ENCODE measurements around the gene RALGPS2. TPM values are rescaled to one million over a fixed set of nuclear protein-coding genes. Genes with fewer than 3 reads are reported as not detected.
"Not testable (repeated sequence)": the region's sequence is repeated elsewhere in the genome, so short reads cannot be mapped to it uniquely, and the experiment has no call there.

Gene RALGPS2
- total RNA-seq, 1 experiment from 2014 or later = 16.5 TPM

DNA sequence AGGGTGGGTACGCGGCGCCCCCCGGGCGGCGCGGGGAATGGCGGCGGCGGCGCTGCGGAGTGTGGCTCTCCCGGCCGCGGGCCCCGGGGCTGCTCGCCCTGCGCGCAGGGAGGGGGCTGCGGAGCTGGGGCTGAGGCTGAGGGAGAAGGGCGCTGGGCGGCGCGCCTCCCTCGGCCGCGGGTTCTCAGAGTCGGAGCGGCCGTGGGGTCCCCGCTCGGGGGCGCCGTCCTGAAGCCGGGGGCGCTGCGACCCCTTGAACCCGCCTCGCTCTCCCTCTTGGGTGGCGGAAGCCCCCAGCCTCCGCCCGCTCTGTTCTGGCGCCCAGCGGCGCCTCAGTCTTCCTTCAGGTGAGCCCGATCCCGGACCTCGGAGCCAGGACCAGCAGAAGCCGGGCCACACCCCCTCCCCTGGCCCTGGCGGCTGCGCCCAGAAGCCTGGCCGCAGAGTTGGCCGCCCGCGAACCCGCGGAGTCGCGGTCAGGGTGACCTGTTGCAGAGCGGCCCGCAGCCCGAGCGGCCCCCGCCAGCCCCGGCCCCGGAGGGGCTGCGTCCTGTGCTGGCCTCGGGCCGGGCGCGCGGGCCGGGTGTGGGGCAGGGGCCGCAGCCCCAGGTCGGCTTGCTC is 532 bp downstream of the RALGPS2 start:
- DNase-seq (ENCODE audit: low spot score) = peak; percentile 35

- peak; percentile 86 for DNase-seq (ENCODE audit: low spot score)
These were observed 1.1 kb downstream of the RALGPS2 start for GRCh38 chr1:178726087-178726517.

DNA sequence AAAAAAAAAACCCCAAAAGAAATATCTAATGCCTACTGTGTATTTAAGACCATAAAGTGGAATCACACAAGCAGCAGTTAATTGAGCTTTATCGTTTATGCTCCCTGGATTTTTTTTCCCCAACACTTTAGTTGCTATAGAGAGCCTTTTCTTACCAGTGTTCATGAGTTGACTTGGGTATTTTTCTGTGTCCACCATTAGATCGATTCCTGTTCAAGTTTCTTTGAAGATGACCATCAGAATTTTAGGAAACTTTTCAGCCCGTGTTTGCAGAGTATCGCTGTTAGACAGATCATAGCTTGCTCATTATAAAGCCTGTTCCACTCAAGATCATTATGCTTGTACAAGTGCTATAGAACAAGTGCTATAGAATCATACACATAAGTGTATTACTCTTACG is 1.5 kb downstream of the RALGPS2 start:
- no peak for DNase-seq (ENCODE audit: low spot score)

DNA sequence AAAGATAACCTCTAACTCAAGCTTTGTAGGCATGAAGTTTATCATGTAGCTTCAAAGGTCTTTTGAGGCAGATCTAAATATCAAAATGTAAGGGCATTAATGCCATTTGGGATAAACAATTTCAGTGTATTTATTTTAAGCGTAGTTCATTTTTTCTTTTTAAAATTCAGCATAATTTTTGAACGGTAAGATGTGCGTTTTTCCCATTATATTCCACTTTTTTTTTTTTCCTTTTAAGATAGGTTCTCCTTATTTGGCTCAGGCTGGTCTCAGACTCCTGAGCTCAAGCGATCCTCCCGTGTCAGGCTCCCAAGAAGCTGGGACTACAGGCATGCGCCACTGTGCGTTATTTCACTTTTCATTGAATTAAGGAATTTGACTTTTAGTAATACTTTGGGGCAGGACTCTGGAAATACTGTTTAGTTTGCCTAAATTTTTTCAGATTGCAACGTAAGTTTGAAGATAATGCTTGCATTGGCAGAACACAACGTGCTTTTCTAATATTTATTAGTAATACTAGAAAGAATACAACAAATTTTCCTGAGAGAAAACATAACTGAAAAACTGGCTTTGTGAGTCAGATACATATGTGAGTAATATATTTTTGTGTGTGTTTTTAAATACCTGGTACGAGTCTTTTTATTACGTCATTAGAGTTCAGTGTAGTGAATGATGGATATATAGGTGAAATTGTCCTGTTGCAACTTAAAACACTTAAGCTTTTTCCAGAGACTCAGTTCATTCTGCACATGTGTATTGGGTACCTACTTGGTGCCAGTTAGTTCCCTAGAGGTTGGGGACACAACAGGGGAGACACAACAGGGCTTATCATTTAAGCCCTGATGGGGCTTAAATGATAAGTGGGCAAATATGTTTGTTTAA is 2.2 kb downstream of the RALGPS2 start:
- DNase-seq (ENCODE audit: low spot score) = no peak

DNA sequence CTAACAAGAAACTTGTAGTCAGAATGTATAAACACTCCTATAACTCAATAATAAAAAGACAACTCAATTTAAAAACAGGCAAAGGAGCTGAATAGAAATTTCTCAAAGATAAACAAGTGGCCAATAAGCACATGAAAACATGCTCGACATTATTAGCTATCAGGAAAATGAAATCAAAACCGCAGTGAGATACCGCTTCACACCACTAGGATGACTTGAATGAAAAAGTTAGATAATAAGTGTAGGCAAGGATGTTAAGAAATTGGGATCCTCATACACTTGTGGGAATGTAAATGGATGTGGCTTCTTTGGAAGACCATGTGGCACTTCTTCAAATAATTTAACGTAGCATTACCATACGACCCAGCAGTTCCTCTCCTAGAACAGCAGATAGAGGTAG is 8.9 kb downstream of the RALGPS2 start:
- DNase-seq (ENCODE audit: low spot score) = no peak

GRCh38 chr1:178738780-178739179 is 13.7 kb downstream of the RALGPS2 start:
- DNase-seq (ENCODE audit: low spot score) = no peak

DNA sequence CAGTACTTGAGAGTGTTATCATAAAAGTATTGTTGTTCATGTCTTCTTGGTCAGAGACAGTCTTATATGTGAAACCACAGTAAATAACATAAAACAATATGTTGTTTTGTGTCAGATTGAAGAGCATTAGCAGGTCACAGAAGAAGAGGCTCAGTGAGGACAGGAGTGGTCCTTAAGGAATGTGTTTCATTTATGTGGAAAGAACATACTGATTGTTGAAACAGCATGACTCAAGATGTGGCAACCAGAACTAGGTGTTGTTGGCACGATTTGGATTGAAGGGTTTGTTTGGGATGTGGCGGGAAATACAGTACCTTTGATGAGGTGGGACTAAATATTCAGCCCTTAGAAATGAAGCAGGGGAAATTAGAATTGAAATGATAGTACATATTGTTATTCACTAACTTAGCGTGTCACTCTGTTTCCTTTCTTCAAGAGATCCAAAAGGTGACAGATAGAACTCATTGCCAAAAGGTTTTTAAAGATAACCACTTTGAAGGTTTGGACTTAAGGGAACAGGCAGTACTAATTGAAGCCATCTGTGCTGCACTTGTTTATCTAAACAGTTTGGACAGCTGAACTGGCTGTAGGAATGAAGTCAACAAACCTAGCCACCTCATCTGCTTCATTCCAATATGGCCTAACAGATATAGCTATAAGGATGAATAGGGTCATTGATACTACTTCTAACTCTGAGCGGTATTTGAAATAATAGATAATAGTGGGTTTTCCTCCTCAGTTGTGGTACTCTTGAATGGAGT is 14.4 kb downstream of the RALGPS2 start:
- DNase-seq (ENCODE audit: low spot score) = no peak

DNA sequence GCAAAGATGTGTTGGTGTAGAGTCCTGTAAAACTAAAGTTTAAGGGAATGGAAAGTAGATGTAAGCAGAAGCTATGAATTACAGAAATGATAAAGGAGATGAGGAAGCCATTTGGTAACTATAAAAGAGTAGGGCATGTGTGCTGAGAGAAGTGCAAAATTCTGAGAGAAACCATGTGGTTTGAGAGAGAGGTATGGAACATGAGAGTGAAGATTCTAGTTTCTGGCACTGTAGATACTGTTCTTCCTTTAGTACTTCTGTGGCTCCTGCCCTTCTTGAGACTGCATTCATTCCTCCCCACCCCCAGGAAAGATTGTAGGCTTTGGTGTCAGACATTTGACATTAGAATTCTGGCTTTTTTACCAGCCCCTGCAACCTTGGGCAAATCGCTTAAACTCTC is 15.4 kb downstream of the RALGPS2 start:
- DNase-seq (ENCODE audit: low spot score) = no peak

- no peak for DNase-seq (ENCODE audit: low spot score)
These were observed 15.9 kb downstream of the RALGPS2 start for GRCh38 chr1:178740924-178741323.

- DNase-seq (ENCODE audit: low spot score) = no peak
These were observed 18.8 kb downstream of the RALGPS2 start for GRCh38 chr1:178743801-178744200.

DNA sequence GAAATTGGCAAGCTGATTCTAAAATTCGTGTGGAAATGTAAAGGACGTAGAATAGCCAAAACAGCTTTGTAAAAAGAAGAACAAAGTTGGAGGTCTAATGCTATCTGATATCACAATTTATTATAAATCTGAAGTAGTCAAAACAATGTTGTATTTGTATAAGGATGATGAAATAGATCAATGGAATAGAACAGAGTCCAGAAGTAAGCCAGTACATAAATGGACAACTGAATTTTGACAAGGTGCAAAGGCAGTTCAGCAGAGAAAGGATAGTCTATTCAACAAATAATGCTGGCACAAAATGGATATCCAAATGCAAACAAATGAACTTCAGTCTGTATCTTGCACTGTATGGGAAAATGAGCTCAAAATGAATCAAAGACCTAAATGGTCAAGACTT is 20.2 kb downstream of the RALGPS2 start:
- no peak for DNase-seq (ENCODE audit: low spot score)

DNA sequence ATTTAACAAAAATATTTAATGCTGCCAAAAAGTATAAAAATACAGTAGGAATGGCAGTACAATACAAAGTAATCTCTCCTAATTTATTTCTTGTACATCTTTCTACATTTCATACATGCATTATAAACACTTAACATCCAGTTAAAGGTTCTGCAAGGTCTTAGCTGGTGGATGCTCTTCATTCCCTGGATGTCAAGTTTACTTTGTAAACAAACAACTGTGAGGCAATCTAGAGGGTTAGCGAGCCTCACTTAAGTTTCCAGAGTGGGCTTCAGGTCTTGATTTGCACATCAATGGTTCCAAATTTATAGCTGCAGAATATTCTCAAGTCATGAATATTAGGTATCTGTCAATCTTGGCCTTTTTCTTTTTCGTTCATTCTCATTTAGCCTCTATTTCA is 21.3 kb downstream of the RALGPS2 start:
- DNase-seq (ENCODE audit: low spot score) = no peak

GRCh38 chr1:178747361-178747760 is 22.3 kb downstream of the RALGPS2 start:
- not testable (repeated sequence) for DNase-seq (ENCODE audit: low spot score)

DNA sequence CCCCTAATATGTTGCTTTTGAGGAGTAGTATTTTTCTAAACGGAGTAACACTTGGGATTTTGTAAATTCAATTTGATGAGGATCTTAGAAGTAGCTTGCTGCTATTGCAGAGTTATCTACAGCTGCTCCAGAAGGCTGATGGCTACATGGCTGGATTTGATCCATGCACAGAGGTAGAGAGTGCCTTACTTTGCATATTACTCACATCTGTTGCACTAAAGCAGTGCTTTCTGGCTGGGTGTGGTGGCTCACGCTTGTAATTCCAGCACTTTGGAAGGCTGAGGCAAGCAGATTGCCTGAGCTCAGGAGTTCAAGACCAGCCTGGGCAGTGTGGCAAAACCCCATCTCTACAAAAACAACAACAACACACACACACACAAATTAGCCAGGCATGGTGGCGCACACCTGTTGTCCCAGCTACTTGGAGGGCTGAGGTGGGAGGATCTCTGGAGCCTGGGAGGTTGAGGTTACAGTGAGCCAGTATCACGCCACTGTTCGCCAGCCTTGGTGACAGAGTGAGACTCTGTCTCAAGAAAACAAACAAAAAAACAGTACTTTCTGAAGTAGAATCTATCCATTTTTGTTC is 24.6 kb downstream of the RALGPS2 start:
- no peak for DNase-seq (ENCODE audit: low spot score)

GRCh38 chr1:178751046-178751445 is 26.0 kb downstream of the RALGPS2 start:
- no peak for DNase-seq (ENCODE audit: low spot score)

GRCh38 chr1:178752891-178753290 is 27.8 kb downstream of the RALGPS2 start:
- no peak for DNase-seq (ENCODE audit: low spot score)

GRCh38 chr1:178754655-178755256 is 29.7 kb downstream of the RALGPS2 start:
- not testable (repeated sequence) for DNase-seq (ENCODE audit: low spot score)

DNA sequence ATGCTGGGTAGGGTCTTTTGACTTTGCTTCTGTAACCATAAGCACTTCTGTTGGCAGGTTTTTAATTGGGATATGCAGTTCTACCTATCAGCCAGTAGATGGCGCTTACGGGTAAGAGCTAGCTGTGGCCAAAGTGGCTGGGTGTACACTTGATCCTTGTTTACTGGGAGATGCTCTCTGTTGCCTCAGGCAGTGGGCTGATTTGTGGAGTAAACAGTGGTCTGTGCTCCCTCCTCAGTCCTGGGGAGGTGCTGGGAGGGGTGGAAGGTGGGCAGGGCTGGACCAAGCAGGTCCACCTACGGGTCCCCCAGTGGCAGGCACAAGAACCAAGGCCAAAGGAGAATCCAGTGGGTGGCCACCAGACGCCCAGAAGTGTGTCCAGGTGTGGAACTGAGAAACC is 43.4 kb downstream of the RALGPS2 start:
- peak; percentile 21 for DNase-seq (ENCODE audit: low spot score)

- DNase-seq (ENCODE audit: low spot score) = no peak
These were observed 47.9 kb downstream of the RALGPS2 start for GRCh38 chr1:178772952-178773351.

DNA sequence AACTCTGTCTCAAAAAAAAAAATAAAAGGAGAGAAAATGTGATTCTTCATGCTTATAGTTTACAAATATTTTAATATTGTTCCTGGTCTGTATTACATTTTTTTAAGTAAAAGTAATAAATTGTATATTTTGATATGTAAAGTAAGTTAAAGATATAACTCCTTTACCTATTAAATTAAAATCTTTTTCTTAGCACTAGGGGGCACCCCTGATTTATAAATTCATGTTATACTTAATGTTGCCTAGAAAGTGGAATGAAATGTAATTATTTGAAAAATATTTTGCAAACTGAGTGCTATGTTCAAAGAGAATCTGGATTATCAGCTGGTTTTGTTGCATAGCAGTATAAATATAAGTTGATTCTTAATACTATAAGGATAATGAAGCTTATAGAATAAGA is 49.2 kb downstream of the RALGPS2 start:
- DNase-seq (ENCODE audit: low spot score) = peak; percentile 48

- DNase-seq (ENCODE audit: low spot score) = no peak
These were observed 51.5 kb downstream of the RALGPS2 start for GRCh38 chr1:178776553-178776952.

Measured in A172 (cell line).